ENCODE results near the gene THEMIS2.

DNA sequence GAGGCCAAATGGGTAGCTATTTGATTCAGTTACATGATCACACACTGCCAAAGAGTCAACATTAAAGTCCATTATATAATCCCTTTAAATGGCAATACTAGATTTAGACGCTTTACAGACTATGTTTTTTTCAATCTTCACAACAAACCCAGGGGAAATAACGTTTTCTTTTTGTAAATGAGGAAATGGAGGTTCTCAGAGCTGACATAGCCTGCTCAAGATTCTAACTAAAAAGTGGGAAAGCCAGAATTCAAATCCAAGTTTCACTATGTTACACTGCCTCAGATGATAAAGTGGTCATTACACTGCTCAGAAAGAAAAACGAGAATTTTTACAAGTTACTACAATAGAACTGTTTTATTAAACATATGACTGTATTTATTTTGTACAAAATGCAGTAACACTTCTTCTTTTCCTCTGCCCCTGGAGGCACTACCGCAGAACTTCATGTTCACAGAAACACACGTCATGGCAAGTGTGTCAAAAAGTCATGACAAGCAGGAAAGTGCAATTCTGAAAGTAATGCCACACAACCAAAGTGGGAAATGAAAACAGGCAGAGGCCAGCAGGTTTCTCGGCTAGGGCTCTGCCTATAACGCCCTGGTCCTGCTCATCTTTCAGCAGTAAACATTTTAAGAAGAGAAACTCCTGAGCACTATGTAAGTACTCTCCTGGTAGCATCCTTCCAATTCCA is 19.0 kb downstream of the THEMIS2 start:
- no peak for TF ChIP-seq EP300 (IDR thresholded peaks at IDR 0.05; ENCODE audit: borderline replicate concordance)
- TF ChIP-seq EGR1 (IDR thresholded peaks at IDR 0.05) = no peak
- no peak for TF ChIP-seq FOXM1 (IDR thresholded peaks at IDR 0.05; ENCODE audit: borderline replicate concordance, low read depth)
- TF ChIP-seq, protein P1, sequence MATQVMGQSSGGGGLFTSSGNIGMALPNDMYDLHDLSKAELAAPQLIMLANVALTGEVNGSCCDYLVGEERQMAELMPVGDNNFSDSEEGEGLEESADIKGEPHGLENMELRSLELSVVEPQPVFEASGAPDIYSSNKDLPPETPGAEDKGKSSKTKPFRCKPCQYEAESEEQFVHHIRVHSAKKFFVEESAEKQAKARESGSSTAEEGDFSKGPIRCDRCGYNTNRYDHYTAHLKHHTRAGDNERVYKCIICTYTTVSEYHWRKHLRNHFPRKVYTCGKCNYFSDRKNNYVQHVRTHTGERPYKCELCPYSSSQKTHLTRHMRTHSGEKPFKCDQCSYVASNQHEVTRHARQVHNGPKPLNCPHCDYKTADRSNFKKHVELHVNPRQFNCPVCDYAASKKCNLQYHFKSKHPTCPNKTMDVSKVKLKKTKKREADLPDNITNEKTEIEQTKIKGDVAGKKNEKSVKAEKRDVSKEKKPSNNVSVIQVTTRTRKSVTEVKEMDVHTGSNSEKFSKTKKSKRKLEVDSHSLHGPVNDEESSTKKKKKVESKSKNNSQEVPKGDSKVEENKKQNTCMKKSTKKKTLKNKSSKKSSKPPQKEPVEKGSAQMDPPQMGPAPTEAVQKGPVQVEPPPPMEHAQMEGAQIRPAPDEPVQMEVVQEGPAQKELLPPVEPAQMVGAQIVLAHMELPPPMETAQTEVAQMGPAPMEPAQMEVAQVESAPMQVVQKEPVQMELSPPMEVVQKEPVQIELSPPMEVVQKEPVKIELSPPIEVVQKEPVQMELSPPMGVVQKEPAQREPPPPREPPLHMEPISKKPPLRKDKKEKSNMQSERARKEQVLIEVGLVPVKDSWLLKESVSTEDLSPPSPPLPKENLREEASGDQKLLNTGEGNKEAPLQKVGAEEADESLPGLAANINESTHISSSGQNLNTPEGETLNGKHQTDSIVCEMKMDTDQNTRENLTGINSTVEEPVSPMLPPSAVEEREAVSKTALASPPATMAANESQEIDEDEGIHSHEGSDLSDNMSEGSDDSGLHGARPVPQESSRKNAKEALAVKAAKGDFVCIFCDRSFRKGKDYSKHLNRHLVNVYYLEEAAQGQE (IDR thresholded peaks at IDR 0.05; ENCODE audit: low read depth) = no peak
- no peak for TF ChIP-seq TAF1 (IDR thresholded peaks at IDR 0.05; ENCODE audit: low read depth)
- TF ChIP-seq ZBTB7A (IDR thresholded peaks at IDR 0.05; ENCODE audit: low read depth) = no peak
- no peak for TF ChIP-seq RAD21 (IDR thresholded peaks at IDR 0.05; ENCODE audit: low read depth)
- TF ChIP-seq CREB1 (IDR thresholded peaks at IDR 0.05; ENCODE audit: low read depth) = no peak
- TF ChIP-seq NFIC (IDR thresholded peaks at IDR 0.05) = no peak
- TF ChIP-seq, protein P2, sequence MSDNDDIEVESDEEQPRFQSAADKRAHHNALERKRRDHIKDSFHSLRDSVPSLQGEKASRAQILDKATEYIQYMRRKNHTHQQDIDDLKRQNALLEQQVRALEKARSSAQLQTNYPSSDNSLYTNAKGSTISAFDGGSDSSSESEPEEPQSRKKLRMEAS (IDR thresholded peaks at IDR 0.05) = no peak
- TF ChIP-seq CEBPB (IDR thresholded peaks at IDR 0.05) = no peak
- TF ChIP-seq, protein P3, sequence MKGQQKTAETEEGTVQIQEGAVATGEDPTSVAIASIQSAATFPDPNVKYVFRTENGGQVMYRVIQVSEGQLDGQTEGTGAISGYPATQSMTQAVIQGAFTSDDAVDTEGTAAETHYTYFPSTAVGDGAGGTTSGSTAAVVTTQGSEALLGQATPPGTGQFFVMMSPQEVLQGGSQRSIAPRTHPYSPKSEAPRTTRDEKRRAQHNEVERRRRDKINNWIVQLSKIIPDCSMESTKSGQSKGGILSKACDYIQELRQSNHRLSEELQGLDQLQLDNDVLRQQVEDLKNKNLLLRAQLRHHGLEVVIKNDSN (IDR thresholded peaks at IDR 0.05) = no peak

Measured in Ishikawa (cell line).